ENCODE measurements around the gene ATXN2L. TPM values are rescaled to one million over a fixed set of nuclear protein-coding genes. Genes with fewer than 3 reads are reported as not detected.

ATXN2L gene
- total and polyA plus RNA-seq, 2 of the 13 experiments (the other 11 are each of a cell fraction or from before 2014, with no cell fraction given) = 40.8 to 55.1 TPM

DNA sequence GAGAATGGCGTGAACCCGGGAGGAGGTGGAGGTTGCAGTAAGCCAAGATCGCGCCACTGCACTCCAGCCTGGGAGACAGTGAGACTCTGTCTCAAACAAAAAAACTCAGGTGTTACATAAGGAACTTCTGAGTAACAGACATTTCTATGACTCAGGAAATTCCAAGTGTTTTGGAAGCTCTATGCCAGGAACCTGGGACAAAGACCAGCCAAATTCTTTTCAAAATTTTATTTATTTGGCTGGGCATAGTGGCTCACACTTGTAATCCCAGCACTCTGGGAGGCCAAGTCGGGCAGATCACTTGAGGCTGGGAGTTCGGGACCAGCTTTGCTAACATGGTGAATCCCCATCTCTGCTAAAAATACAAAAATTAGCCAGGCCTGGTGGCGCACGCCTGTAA lies 35.6 kb downstream of the ATXN2L start (continued):
- TF ChIP-seq, protein P1, sequence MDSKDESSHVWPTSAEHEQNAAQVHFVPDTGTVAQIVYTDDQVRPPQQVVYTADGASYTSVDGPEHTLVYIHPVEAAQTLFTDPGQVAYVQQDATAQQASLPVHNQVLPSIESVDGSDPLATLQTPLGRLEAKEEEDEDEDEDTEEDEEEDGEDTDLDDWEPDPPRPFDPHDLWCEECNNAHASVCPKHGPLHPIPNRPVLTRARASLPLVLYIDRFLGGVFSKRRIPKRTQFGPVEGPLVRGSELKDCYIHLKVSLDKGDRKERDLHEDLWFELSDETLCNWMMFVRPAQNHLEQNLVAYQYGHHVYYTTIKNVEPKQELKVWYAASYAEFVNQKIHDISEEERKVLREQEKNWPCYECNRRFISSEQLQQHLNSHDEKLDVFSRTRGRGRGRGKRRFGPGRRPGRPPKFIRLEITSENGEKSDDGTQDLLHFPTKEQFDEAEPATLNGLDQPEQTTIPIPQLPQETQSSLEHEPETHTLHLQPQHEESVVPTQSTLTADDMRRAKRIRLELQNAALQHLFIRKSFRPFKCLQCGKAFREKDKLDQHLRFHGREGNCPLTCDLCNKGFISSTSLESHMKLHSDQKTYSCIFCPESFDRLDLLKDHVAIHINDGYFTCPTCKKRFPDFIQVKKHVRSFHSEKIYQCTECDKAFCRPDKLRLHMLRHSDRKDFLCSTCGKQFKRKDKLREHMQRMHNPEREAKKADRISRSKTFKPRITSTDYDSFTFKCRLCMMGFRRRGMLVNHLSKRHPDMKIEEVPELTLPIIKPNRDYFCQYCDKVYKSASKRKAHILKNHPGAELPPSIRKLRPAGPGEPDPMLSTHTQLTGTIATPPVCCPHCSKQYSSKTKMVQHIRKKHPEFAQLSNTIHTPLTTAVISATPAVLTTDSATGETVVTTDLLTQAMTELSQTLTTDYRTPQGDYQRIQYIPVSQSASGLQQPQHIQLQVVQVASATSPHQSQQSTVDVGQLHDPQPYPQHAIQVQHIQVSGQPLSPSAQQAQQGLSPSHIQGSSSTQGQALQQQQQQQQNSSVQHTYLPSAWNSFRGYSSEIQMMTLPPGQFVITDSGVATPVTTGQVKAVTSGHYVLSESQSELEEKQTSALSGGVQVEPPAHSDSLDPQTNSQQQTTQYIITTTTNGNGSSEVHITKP (CRISPR knock-in tag; IDR thresholded peaks at IDR 0.05; ENCODE audit: low read depth) = no peak
- TF ChIP-seq TARDBP (CRISPR knock-in tag; IDR thresholded peaks at IDR 0.05) = no peak
- TF ChIP-seq, protein P2, sequence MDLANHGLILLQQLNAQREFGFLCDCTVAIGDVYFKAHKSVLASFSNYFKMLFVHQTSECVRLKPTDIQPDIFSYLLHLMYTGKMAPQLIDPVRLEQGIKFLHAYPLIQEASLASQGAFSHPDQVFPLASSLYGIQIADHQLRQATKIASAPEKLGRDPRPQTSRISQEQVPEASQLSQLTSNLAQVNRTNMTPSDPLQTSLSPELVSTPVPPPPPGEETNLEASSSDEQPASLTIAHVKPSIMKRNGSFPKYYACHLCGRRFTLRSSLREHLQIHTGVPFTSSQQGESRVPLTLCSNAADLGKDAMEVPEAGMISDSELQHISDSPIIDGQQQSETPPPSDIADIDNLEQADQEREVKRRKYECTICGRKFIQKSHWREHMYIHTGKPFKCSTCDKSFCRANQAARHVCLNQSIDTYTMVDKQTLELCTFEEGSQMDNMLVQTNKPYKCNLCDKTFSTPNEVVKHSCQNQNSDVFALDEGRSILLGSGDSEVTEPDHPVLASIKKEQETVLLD (CRISPR knock-in tag; IDR thresholded peaks at IDR 0.05; ENCODE audit: low read depth) = no peak

DNA sequence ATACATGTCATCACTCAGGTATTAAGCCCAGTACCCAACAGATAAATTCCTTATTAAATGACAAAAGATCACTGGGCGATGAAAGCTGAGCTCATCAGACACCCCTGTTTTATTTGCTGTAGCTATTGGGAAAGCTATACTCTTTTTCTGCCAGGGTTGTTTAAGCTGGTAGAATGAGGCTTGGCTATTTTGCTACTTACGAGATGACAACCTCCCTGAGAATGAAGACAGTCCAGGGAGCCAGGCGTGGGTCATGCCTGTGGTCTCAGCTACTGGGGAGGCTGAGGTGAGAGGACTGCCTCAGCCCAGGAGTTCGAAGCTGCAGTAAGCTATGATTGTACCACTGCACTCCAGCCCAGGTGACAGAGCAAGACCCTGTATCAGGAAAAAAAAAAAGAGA lies 36.5 kb downstream of the ATXN2L start:
- in situ Hi-C loops (cut with HindIII; ENCODE audit: extremely low pct_ligation_motif_present, low pct_unique_long_range_greater_than_20kb) = no loop called here
- no peak overlapping the region for H2AFZ ChIP-seq (ENCODE audit: low read length)
- no peak overlapping the region for H3K4me3 ChIP-seq (replicated peaks in 1 of 3; ENCODE audit: insufficient read depth in 1 of 3, low read depth in 2 of 3, low read length in 3 of 3)
- ATAC-seq (no peak), FAIRE-seq (no peak), DNase-seq (ENCODE audit: low spot score) (no peak)
- no peak overlapping the region for H3K4me2 ChIP-seq (ENCODE audit: low read depth, low read length)
- ChIA-PET CTCF (ENCODE audit: low intra/inter-chr PET ratio, low total read pairs) (no interaction called here), POLR2A (interaction anchor here (1.9 to 3.1 kb wide), 2 partner anchors 12 to 77 kb away, joined by 6 to 11 read pairs; partner anchors contain the start of gene TUFM)
- H3K27me3 ChIP-seq (ENCODE audit: control insufficient read depth in 1 of 2, insufficient read depth in 2 of 2, low read length in 2 of 2) = no peaks in the 10 kb centered on the region; a peak in 1 of 5 replicates
- 83% methylated on average over 4 of the region's 4 CpGs for WGBS (ENCODE audit: low lambda C conversion rate)
- H3K4me1 ChIP-seq (ENCODE audit: insufficient read depth, low read length) = peaks cover 21% of the 10 kb centered on the region
- intact Hi-C loops (cut with micrococcal nuclease; ENCODE audit: unreplicated experiment) = no loop called here
- peaks cover 7% of the 10 kb centered on the region for H3K79me2 ChIP-seq (ENCODE audit: insufficient read depth, low read length)
- H4K20me1 ChIP-seq (ENCODE audit: insufficient read depth, low read length) = no peaks in the 10 kb centered on the region
- no TSS peak for BruUV-seq (replicated peaks)
- H3K9ac ChIP-seq (ENCODE audit: insufficient read depth, low read depth, low read length) = no peak overlapping the region
- H3K9me3 ChIP-seq (ENCODE audit: low read length) = no peaks in the 10 kb centered on the region
- no peak overlapping the region for H3K27ac ChIP-seq (ENCODE audit: extremely low read length, insufficient read depth, low read length)
- no peaks in the 10 kb centered on the region for H3K36me3 ChIP-seq (replicated peaks in 1 of 2; ENCODE audit: control insufficient read depth in 1 of 2, insufficient read depth in 2 of 2, low read length in 2 of 2)
- TF ChIP-seq, protein P3, sequence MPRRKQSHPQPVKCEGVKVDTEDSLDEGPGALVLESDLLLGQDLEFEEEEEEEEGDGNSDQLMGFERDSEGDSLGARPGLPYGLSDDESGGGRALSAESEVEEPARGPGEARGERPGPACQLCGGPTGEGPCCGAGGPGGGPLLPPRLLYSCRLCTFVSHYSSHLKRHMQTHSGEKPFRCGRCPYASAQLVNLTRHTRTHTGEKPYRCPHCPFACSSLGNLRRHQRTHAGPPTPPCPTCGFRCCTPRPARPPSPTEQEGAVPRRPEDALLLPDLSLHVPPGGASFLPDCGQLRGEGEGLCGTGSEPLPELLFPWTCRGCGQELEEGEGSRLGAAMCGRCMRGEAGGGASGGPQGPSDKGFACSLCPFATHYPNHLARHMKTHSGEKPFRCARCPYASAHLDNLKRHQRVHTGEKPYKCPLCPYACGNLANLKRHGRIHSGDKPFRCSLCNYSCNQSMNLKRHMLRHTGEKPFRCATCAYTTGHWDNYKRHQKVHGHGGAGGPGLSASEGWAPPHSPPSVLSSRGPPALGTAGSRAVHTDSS (CRISPR knock-in tag; conservative IDR thresholded peaks at IDR 0.05) = no peak
- TF ChIP-seq FLYWCH1 (CRISPR knock-in tag; IDR thresholded peaks at IDR 0.05) (no peak), NPAS2 (CRISPR knock-in tag; IDR thresholded peaks at IDR 0.05; ENCODE audit: borderline replicate concordance) (no peak), ZSCAN5A (CRISPR knock-in tag; IDR thresholded peaks at IDR 0.05; ENCODE audit: borderline replicate concordance) (no peak), NFE2 (CRISPR knock-in tag; IDR thresholded peaks at IDR 0.05) (no peak), ZNF563 (CRISPR knock-in tag; IDR thresholded peaks at IDR 0.05) (no peak), GFI1 (CRISPR knock-in tag; IDR thresholded peaks at IDR 0.05; ENCODE audit: borderline replicate concordance) (no peak)
- TF ChIP-seq, protein P4, sequence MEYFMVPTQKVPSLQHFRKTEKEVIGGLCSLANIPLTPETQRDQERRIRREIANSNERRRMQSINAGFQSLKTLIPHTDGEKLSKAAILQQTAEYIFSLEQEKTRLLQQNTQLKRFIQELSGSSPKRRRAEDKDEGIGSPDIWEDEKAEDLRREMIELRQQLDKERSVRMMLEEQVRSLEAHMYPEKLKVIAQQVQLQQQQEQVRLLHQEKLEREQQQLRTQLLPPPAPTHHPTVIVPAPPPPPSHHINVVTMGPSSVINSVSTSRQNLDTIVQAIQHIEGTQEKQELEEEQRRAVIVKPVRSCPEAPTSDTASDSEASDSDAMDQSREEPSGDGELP (IDR thresholded peaks at IDR 0.05; ENCODE audit: borderline replicate concordance, low read depth) = no peak
- TF ChIP-seq, protein P5, sequence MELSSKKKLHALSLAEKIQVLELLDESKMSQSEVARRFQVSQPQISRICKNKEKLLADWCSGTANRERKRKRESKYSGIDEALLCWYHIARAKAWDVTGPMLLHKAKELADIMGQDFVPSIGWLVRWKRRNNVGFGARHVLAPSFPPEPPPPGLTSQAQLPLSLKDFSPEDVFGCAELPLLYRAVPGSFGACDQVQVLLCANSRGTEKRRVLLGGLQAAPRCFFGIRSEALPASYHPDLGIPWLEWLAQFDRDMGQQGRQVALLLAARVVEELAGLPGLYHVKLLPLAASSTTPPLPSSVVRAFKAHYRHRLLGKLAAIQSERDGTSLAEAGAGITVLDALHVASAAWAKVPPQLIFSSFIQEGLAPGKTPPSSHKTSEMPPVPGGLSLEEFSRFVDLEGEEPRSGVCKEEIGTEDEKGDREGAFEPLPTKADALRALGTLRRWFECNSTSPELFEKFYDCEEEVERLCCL (CRISPR knock-in tag; IDR thresholded peaks at IDR 0.05; ENCODE audit: borderline replicate concordance) = no peak
